K562 (cell line): ENCODE data around the gene KMO.

Source experiments
- ELF4 ChIP-seq: fragments of 450-650 bp; formaldehyde crosslinking; IDR thresholded peaks from 2 replicates; pipeline ENCODE4 v1.4.0; 2022; ENCODE audit warnings: missing genetic modification characterization
- EZH2 ChIP-seq: IDR thresholded peaks from 2 replicates; pipeline ENCODE4 v1.6.1; 2012; ENCODE audit warnings: low read depth, mild to moderate bottlenecking, inconsistent platforms, low read length, borderline replicate concordance
- FOSL1 ChIP-seq: fragments of 200-800 bp; sonication (Bioruptor generic); conservative IDR thresholded peaks from 2 replicates; pipeline ENCODE4 v1.6.1; 2016; ENCODE audit warnings: missing genetic modification characterization, missing compliant biosample characterization
- IRF2 ChIP-seq: sonication (generic); formaldehyde crosslinking; IDR thresholded peaks from 2 replicates; pipeline ENCODE4 v1.8.1; 2022; ENCODE audit warnings: mild to moderate bottlenecking, missing genetic modification reagents
- RAD51 ChIP-seq: fragments of 450-650 bp; IDR thresholded peaks from 2 replicates; pipeline ENCODE4 v1.7.1; 2016; ENCODE audit warnings: low read depth, mild to moderate bottlenecking, borderline replicate concordance
- SIN3B ChIP-seq: fragments of 450-650 bp; IDR thresholded peaks from 2 replicates; pipeline ENCODE4 v1.6.1; 2017; ENCODE audit warnings: low read depth, mild to moderate bottlenecking, moderate library complexity
- SMARCA4 ChIP-seq: fragments of 450-650 bp; IDR thresholded peaks from 2 replicates; pipeline ENCODE4 v1.6.1; 2016
- TF ChIP-seq, protein P1 (sequence below): fragments of 250-450 bp; sonication (Bioruptor Pico); IDR thresholded peaks from 2 replicates; pipeline ENCODE4 v1.5.0; 2020; ENCODE audit warnings: mild to moderate bottlenecking, borderline replicate concordance
- TF ChIP-seq, protein P2 (sequence below): sonication (generic); formaldehyde crosslinking; IDR thresholded peaks from 2 replicates; pipeline ENCODE4 v1.8.1; 2022; ENCODE audit warnings: missing genetic modification reagents

DNA sequence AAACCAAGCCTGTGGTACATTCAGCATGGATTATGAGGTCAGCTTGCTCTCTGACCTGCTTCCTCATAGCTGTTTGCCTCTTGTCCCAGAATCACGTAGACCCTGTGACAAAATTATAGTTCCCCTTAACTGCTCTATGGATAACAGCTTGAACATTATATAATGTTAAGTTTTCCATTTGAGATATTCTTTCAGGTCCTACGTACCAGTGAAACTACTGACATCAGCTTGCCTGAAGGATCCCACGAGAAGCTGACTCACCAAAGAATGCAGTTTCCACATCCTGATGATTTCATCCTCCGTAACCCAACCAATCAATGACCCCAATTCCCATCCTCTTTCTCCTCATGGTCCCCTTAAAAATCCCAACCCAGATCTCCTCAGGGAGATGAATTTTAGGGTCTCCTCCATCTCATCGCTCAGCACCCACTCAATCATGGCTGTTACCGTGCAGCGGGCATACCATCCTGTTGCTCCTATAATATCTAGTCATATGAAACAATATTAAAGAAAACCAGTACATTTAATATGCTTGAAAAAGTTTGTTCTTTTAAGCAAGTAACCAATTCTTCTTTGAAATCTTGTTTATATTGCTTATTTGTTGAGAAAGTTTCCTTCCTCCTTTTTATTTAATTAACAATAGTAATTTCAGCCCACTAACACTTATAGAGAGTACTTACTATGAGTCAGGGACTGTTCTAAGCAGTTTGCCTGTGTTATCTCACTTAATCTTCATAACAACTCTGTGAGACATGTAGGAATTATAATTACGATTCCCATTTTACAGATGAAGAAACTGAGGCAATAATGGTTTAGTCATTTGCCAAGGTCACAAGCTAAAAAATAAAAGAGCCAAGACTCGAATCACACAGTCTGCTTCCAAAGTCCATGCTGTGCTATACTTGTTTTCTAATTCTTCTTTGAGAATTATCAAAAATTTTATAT lies 80.6 kb downstream of the KMO start:
- TF ChIP-seq SMARCA4 (peak; percentile 53; the same call in 1 of the 2 replicates), ELF4 (CRISPR knock-in tag) (no peak), IRF2 (CRISPR knock-in tag) (no peak), SIN3B (no peak), RAD51 (no peak), FOSL1 (tag) (peak; percentile 73), EZH2 (no peak)
- TF ChIP-seq, protein P1, sequence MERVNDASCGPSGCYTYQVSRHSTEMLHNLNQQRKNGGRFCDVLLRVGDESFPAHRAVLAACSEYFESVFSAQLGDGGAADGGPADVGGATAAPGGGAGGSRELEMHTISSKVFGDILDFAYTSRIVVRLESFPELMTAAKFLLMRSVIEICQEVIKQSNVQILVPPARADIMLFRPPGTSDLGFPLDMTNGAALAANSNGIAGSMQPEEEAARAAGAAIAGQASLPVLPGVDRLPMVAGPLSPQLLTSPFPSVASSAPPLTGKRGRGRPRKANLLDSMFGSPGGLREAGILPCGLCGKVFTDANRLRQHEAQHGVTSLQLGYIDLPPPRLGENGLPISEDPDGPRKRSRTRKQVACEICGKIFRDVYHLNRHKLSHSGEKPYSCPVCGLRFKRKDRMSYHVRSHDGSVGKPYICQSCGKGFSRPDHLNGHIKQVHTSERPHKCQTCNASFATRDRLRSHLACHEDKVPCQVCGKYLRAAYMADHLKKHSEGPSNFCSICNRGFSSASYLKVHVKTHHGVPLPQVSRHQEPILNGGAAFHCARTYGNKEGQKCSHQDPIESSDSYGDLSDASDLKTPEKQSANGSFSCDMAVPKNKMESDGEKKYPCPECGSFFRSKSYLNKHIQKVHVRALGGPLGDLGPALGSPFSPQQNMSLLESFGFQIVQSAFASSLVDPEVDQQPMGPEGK (CRISPR knock-in tag) = no peak
- TF ChIP-seq, protein P2, sequence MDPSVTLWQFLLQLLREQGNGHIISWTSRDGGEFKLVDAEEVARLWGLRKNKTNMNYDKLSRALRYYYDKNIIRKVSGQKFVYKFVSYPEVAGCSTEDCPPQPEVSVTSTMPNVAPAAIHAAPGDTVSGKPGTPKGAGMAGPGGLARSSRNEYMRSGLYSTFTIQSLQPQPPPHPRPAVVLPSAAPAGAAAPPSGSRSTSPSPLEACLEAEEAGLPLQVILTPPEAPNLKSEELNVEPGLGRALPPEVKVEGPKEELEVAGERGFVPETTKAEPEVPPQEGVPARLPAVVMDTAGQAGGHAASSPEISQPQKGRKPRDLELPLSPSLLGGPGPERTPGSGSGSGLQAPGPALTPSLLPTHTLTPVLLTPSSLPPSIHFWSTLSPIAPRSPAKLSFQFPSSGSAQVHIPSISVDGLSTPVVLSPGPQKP = no peak
